ENCODE results near the gene DYNAP.

The DYNAP gene

DNA sequence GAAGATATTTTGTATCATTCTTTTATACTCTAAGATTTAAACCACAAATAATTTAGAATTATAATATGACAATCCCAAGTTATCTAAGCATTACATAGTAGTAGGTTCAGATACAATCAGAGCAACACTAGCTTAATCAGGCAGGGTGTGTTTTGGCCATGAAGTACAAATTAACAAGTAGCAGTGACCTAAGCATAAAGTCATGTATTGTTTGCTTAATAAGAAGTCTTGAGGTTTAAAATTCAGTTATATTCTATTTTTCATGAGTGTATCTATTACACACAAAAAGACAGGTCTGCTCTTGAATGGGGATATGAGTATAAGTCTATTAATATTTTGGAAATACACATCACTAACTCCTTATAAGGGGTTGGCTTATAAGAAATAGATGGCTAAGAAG, 39.9 kb downstream of the DYNAP start:
- no peak overlapping the region for H3K9ac ChIP-seq (ENCODE audit: low read depth in 1 of 2, low read length in 2 of 2)
- H3K9me3 ChIP-seq (ENCODE audit: control insufficient read depth in 1 of 2, low read length in 2 of 2) = no peaks in the 10 kb centered on the region

DNA sequence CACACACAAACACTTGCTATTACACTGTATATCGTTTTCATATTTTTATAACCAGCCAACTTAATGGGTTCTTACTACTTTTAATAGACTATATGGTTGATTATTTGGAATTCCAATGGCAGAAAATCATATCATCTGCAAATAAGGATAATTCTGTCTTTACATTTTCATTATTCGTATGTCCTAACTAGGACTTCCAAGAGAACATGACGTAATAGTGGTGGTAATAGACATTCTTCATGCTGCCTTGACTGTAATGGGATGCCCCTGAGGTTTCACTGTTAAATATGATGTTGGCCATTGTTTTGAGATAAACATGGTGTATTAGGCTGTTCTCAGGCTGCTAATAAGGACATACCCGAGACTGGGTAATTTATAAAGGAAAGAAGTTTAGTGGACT, 45.2 kb downstream of the DYNAP start:
- H3K36me3 ChIP-seq (ENCODE audit: control insufficient read depth in 1 of 2, insufficient read depth in 2 of 2, low read length in 2 of 2) = no peaks in the 10 kb centered on the region
- no peaks in the 10 kb centered on the region for H3K4me1 ChIP-seq (ENCODE audit: control insufficient read depth in 1 of 2, insufficient read depth in 2 of 2, low read length in 2 of 2)
- H3K9ac ChIP-seq (ENCODE audit: low read depth in 1 of 2, low read length in 2 of 2) = no peak overlapping the region
- H3K4me3 ChIP-seq (ENCODE audit: low read depth in 1 of 2, low read length in 2 of 2) = no peak overlapping the region
- H3K27me3 ChIP-seq (ENCODE audit: control insufficient read depth in 1 of 2, insufficient read depth in 2 of 2, low read length in 2 of 2) = no peaks in the 10 kb centered on the region
- H3K9me3 ChIP-seq (ENCODE audit: control insufficient read depth in 1 of 2, low read length in 2 of 2) = no peaks in the 10 kb centered on the region
- no peak overlapping the region for H3K27ac ChIP-seq (ENCODE audit: low read depth, low read length)

More for the DNA sequence above, 39.9 kb downstream of the DYNAP start:
- Histone ChIP-seq H3K27ac (ENCODE audit: low read depth, low read length) (no peak overlapping the region), H3K4me3 (ENCODE audit: low read depth in 1 of 2, low read length in 2 of 2) (no peak overlapping the region), H3K27me3 (ENCODE audit: control insufficient read depth in 1 of 2, insufficient read depth in 2 of 2, low read length in 2 of 2) (no peaks in the 10 kb centered on the region), H3K4me1 (ENCODE audit: control insufficient read depth in 1 of 2, insufficient read depth in 2 of 2, low read length in 2 of 2) (no peaks in the 10 kb centered on the region), H3K36me3 (ENCODE audit: control insufficient read depth in 1 of 2, insufficient read depth in 2 of 2, low read length in 2 of 2) (no peaks in the 10 kb centered on the region)

DNA sequence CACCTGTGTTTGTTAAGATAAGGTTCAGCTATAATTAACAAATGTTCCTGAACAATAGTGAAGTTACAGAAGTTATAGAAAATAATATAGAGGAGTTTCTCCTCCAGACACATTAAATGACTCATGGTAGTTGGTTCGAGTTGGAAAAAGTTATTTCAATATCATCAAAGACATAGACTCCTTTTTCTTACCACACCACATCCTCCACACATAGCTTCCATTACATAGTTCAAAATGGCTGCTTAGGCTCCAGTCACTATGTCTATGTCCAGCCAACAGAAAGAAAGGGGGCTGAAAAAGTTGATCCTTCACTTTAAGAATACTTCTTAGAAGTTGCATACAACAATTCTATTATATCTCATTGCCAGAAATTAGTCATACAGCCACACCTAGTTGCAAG, 50.7 kb downstream of the DYNAP start:
- no peaks in the 10 kb centered on the region for H3K36me3 ChIP-seq (ENCODE audit: control insufficient read depth in 1 of 2, insufficient read depth in 2 of 2, low read length in 2 of 2)
- H3K9me3 ChIP-seq (ENCODE audit: control insufficient read depth in 1 of 2, low read length in 2 of 2) = no peaks in the 10 kb centered on the region
- H3K4me1 ChIP-seq (ENCODE audit: control insufficient read depth in 1 of 2, insufficient read depth in 2 of 2, low read length in 2 of 2) = no peaks in the 10 kb centered on the region
- no peaks in the 10 kb centered on the region for H3K27me3 ChIP-seq (ENCODE audit: control insufficient read depth in 1 of 2, insufficient read depth in 2 of 2, low read length in 2 of 2)
- no peak overlapping the region for H3K27ac ChIP-seq (ENCODE audit: low read depth, low read length)
- H3K4me3 ChIP-seq (ENCODE audit: low read depth in 1 of 2, low read length in 2 of 2) = no peak overlapping the region
- no peak overlapping the region for H3K9ac ChIP-seq (ENCODE audit: low read depth in 1 of 2, low read length in 2 of 2)

DNA sequence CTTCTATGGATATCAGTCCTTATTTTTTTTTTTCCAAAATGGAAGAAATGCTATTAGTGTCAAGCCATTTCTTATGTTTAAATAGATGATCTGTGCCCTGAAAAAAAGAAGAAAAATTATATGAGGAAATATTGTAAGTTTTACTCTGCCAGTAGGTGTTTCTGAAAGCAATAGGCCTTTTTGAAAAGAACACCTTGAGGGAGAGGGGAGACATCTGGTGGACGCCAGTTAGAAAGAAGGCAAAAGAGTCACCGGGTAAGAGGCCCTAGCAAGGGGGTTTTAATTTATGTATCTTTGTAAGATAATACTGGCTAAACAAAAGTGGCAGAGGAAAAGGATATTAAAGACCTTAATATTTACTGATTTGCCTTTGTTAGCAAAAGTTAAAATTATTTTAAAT, 56.1 kb downstream of the DYNAP start:
- Histone ChIP-seq H3K9me3 (ENCODE audit: control insufficient read depth in 1 of 2, low read length in 2 of 2) (no peaks in the 10 kb centered on the region), H3K4me1 (ENCODE audit: control insufficient read depth in 1 of 2, insufficient read depth in 2 of 2, low read length in 2 of 2) (no peaks in the 10 kb centered on the region), H3K27ac (ENCODE audit: low read depth, low read length) (no peak overlapping the region), H3K9ac (ENCODE audit: low read depth in 1 of 2, low read length in 2 of 2) (no peak overlapping the region), H3K36me3 (ENCODE audit: control insufficient read depth in 1 of 2, insufficient read depth in 2 of 2, low read length in 2 of 2) (no peaks in the 10 kb centered on the region), H3K27me3 (ENCODE audit: control insufficient read depth in 1 of 2, insufficient read depth in 2 of 2, low read length in 2 of 2) (no peaks in the 10 kb centered on the region), H3K4me3 (ENCODE audit: low read depth in 1 of 2, low read length in 2 of 2) (no peak overlapping the region)

Measured in duodenal mucosa (tissue), 2 donors.